HL-60 (cell line): Measurements from ENCODE around the gene RIN3.

Experiments used
- POLR2AphosphoS5 ChIP-seq: IDR thresholded peaks from 2 replicates; pipeline ENCODE4 v1.6.1; 2012; ENCODE audit warnings: low read depth
- TF ChIP-seq, protein P1 (sequence below): IDR thresholded peaks from one replicate; pipeline ENCODE4 v1.5.1; 2011; ENCODE audit warnings: low read length, control low read depth, inconsistent platforms; ENCODE audit not compliant: insufficient read depth

DNA sequence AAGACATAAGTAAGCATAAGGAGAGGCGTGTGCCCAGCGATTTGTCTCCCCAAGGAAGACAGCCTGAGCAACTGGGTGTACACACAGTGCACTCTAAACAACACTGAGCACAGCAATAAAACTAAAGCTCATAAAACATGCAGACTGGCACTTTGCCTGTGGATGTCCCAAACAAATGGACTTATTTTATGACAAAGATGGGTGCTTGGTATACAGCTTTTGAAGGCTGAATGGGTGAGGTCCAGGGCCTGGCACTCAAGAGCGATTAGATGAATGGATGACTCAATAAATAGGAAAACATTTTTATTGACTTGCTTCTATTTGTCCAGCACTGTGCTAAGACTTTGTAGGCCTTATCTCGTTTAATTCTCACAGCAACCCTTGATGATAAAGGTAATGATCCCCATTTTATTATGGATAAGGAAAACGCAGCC lies 206.3 kb downstream of the RIN3 start:
- TF ChIP-seq, protein P1, sequence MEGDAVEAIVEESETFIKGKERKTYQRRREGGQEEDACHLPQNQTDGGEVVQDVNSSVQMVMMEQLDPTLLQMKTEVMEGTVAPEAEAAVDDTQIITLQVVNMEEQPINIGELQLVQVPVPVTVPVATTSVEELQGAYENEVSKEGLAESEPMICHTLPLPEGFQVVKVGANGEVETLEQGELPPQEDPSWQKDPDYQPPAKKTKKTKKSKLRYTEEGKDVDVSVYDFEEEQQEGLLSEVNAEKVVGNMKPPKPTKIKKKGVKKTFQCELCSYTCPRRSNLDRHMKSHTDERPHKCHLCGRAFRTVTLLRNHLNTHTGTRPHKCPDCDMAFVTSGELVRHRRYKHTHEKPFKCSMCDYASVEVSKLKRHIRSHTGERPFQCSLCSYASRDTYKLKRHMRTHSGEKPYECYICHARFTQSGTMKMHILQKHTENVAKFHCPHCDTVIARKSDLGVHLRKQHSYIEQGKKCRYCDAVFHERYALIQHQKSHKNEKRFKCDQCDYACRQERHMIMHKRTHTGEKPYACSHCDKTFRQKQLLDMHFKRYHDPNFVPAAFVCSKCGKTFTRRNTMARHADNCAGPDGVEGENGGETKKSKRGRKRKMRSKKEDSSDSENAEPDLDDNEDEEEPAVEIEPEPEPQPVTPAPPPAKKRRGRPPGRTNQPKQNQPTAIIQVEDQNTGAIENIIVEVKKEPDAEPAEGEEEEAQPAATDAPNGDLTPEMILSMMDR: no peak
- no peak for TF ChIP-seq POLR2AphosphoS5
